ENCODE data around the gene AMMECR1L. TPM values are rescaled to one million over a fixed set of nuclear protein-coding genes. Genes with fewer than 3 reads are reported as not detected.
A peak's percentile ranks its signal among the peaks of the same experiment; 100 is the strongest.

AMMECR1L gene
- total RNA-seq, 1 donor from 2014 or later, result 25.2 TPM

- Mint-ChIP-seq H3K36me3 (ENCODE audit: unreplicated experiment) (no peaks in the 10 kb centered on the region), H3K27ac (ENCODE audit: unreplicated experiment) (peak overlapping the region; percentile 18), H3K4me1 (ENCODE audit: low read depth, unreplicated experiment) (peaks cover 14% of the 10 kb centered on the region), H3K9me3 (ENCODE audit: unreplicated experiment) (no peaks in the 10 kb centered on the region), H3K27me3 (ENCODE audit: unreplicated experiment) (peaks cover 2% of the 10 kb centered on the region), H3K4me3 (ENCODE audit: unreplicated experiment) (no peak overlapping the region)
- no peak for DNase-seq
- TF ChIP-seq CTCF (IDR thresholded peaks at IDR 0.05; ENCODE audit: partially characterized antibody, unreplicated experiment), result no peak
Measured at GRCh38 chr2:127864877-127865276, 20.9 kb downstream of the AMMECR1L start.

- H3K9me3 Mint-ChIP-seq (ENCODE audit: unreplicated experiment), result no peaks in the 10 kb centered on the region
- peaks cover 2% of the 10 kb centered on the region for H3K27me3 Mint-ChIP-seq (ENCODE audit: unreplicated experiment)
- no peaks in the 10 kb centered on the region for H3K36me3 Mint-ChIP-seq (ENCODE audit: unreplicated experiment)
- H3K4me3 Mint-ChIP-seq (ENCODE audit: unreplicated experiment), result no peak overlapping the region
- TF ChIP-seq CTCF (IDR thresholded peaks at IDR 0.05; ENCODE audit: partially characterized antibody, unreplicated experiment), result no peak
- peaks cover 14% of the 10 kb centered on the region for H3K4me1 Mint-ChIP-seq (ENCODE audit: low read depth, unreplicated experiment)
- DNase-seq, result no peak
- H3K27ac Mint-ChIP-seq (ENCODE audit: unreplicated experiment), result no peak overlapping the region
Measured at GRCh38 chr2:127862228-127862627, 23.5 kb downstream of the AMMECR1L start.

GRCh38 chr2:127860130-127860529 is 25.6 kb downstream of the AMMECR1L start:
- peaks cover 2% of the 10 kb centered on the region for H3K9me3 Mint-ChIP-seq (ENCODE audit: unreplicated experiment)
- no peak for DNase-seq
- peaks cover 11% of the 10 kb centered on the region for H3K4me1 Mint-ChIP-seq (ENCODE audit: low read depth, unreplicated experiment)
- TF ChIP-seq CTCF (IDR thresholded peaks at IDR 0.05; ENCODE audit: partially characterized antibody, unreplicated experiment), result no peak
- H3K4me3 Mint-ChIP-seq (ENCODE audit: unreplicated experiment), result no peak overlapping the region
- no peak overlapping the region for H3K27ac Mint-ChIP-seq (ENCODE audit: unreplicated experiment)
- no peaks in the 10 kb centered on the region for H3K27me3 Mint-ChIP-seq (ENCODE audit: unreplicated experiment)
- no peaks in the 10 kb centered on the region for H3K36me3 Mint-ChIP-seq (ENCODE audit: unreplicated experiment)

- no peak for TF ChIP-seq CTCF (IDR thresholded peaks at IDR 0.05; ENCODE audit: partially characterized antibody, unreplicated experiment)
- no peaks in the 10 kb centered on the region for H3K36me3 Mint-ChIP-seq (ENCODE audit: unreplicated experiment)
- DNase-seq, result peak; percentile 42
- H3K27ac Mint-ChIP-seq (ENCODE audit: unreplicated experiment), result no peak overlapping the region
- peaks cover 2% of the 10 kb centered on the region for H3K9me3 Mint-ChIP-seq (ENCODE audit: unreplicated experiment)
- H3K4me1 Mint-ChIP-seq (ENCODE audit: low read depth, unreplicated experiment), result peaks cover 9% of the 10 kb centered on the region
- no peaks in the 10 kb centered on the region for H3K27me3 Mint-ChIP-seq (ENCODE audit: unreplicated experiment)
- no peak overlapping the region for H3K4me3 Mint-ChIP-seq (ENCODE audit: unreplicated experiment)
Measured at GRCh38 chr2:127859712-127860085, 26.1 kb downstream of the AMMECR1L start.

GRCh38 chr2:127857265-127857808 is 28.4 kb downstream of the AMMECR1L start:
- Mint-ChIP-seq H3K27ac (ENCODE audit: unreplicated experiment) (peak overlapping the region; percentile 54), H3K4me1 (ENCODE audit: low read depth, unreplicated experiment) (peaks cover 9% of the 10 kb centered on the region), H3K4me3 (ENCODE audit: unreplicated experiment) (peak overlapping the region; percentile 98), H3K27me3 (ENCODE audit: unreplicated experiment) (no peaks in the 10 kb centered on the region), H3K36me3 (ENCODE audit: unreplicated experiment) (no peaks in the 10 kb centered on the region), H3K9me3 (ENCODE audit: unreplicated experiment) (peaks cover 2% of the 10 kb centered on the region)
- no peak for DNase-seq
- no peak for TF ChIP-seq CTCF (IDR thresholded peaks at IDR 0.05; ENCODE audit: partially characterized antibody, unreplicated experiment)
